ENCODE measurements around the gene EN1.

DNA sequence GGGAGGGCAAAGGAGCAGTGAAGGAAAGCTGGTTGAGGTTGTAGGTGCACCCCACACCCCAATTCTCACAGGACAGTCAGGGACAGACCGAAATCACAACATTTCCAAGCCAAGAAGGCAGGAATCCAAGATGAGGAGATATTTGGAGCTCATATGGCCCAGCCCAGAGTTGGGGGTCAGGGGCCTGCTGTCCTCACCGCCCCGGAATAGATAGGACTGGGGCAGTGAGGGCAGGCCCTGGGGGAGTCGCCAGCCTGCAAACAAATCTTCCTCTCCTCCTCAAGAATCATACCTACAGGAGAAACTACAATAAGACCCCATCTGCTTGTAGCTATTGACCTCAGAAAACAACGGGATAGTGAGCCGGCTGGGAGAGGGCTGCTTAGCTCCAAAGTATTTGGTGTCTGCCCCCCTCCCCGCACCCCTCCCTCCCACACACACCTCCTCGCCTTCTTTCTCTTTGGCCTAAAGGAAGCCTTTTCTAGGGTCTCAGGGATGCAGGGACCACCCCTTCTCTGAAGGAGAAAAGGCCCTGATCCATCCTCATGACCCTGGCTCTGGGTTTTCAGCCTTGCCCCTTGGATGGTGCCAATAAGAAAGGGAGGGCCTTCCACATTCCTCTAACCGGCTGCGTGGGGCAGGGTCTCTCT is 3.8 kb downstream of the EN1 start:
- no peak for TF ChIP-seq POLR2AphosphoS5 (IDR thresholded peaks at IDR 0.05; ENCODE audit: low read depth)
- TF ChIP-seq, protein P1, sequence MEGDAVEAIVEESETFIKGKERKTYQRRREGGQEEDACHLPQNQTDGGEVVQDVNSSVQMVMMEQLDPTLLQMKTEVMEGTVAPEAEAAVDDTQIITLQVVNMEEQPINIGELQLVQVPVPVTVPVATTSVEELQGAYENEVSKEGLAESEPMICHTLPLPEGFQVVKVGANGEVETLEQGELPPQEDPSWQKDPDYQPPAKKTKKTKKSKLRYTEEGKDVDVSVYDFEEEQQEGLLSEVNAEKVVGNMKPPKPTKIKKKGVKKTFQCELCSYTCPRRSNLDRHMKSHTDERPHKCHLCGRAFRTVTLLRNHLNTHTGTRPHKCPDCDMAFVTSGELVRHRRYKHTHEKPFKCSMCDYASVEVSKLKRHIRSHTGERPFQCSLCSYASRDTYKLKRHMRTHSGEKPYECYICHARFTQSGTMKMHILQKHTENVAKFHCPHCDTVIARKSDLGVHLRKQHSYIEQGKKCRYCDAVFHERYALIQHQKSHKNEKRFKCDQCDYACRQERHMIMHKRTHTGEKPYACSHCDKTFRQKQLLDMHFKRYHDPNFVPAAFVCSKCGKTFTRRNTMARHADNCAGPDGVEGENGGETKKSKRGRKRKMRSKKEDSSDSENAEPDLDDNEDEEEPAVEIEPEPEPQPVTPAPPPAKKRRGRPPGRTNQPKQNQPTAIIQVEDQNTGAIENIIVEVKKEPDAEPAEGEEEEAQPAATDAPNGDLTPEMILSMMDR (IDR thresholded peaks at IDR 0.05; ENCODE audit: insufficient read depth, low read length): no peak
- TF ChIP-seq GABPA (IDR thresholded peaks at IDR 0.05; ENCODE audit: low read depth): no peak
- TF ChIP-seq, protein P2, sequence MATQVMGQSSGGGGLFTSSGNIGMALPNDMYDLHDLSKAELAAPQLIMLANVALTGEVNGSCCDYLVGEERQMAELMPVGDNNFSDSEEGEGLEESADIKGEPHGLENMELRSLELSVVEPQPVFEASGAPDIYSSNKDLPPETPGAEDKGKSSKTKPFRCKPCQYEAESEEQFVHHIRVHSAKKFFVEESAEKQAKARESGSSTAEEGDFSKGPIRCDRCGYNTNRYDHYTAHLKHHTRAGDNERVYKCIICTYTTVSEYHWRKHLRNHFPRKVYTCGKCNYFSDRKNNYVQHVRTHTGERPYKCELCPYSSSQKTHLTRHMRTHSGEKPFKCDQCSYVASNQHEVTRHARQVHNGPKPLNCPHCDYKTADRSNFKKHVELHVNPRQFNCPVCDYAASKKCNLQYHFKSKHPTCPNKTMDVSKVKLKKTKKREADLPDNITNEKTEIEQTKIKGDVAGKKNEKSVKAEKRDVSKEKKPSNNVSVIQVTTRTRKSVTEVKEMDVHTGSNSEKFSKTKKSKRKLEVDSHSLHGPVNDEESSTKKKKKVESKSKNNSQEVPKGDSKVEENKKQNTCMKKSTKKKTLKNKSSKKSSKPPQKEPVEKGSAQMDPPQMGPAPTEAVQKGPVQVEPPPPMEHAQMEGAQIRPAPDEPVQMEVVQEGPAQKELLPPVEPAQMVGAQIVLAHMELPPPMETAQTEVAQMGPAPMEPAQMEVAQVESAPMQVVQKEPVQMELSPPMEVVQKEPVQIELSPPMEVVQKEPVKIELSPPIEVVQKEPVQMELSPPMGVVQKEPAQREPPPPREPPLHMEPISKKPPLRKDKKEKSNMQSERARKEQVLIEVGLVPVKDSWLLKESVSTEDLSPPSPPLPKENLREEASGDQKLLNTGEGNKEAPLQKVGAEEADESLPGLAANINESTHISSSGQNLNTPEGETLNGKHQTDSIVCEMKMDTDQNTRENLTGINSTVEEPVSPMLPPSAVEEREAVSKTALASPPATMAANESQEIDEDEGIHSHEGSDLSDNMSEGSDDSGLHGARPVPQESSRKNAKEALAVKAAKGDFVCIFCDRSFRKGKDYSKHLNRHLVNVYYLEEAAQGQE (IDR thresholded peaks at IDR 0.05; ENCODE audit: insufficient replicate concordance, low read depth): no peak

Measured in HL-60 (cell line).